ENCODE data around the gene DAPK1.

Gene DAPK1

DNA sequence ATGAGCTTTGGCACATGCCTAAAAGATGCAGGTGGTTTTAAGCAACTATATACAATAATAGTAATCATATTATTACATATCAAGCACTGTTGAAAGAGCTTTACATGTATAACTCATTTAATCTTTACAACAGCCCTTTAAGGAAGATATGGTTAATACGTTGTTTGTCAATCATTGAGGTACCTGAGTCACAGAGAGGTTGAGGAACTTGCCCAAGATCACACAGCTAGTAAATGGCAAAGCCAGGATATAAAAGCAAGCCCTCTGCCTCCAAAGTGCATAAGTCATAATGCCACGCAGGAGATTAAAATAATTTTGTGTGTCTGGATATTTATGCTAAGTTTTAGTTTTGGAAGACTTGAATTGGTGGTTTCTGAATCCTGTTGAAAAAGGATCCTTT lies 90.2 kb downstream of the DAPK1 start:
- TF ChIP-seq, protein P1, sequence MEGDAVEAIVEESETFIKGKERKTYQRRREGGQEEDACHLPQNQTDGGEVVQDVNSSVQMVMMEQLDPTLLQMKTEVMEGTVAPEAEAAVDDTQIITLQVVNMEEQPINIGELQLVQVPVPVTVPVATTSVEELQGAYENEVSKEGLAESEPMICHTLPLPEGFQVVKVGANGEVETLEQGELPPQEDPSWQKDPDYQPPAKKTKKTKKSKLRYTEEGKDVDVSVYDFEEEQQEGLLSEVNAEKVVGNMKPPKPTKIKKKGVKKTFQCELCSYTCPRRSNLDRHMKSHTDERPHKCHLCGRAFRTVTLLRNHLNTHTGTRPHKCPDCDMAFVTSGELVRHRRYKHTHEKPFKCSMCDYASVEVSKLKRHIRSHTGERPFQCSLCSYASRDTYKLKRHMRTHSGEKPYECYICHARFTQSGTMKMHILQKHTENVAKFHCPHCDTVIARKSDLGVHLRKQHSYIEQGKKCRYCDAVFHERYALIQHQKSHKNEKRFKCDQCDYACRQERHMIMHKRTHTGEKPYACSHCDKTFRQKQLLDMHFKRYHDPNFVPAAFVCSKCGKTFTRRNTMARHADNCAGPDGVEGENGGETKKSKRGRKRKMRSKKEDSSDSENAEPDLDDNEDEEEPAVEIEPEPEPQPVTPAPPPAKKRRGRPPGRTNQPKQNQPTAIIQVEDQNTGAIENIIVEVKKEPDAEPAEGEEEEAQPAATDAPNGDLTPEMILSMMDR (IDR thresholded peaks at IDR 0.05; ENCODE audit: low read depth, low read length, missing control alignments): no peak
- DNase-seq (ENCODE audit: low read depth): no peak
- in situ Hi-C loops (cut with HindIII; ENCODE audit: low sequenced_read_pairs): no loop called here
- H3K4me3 ChIP-seq (ENCODE audit: low read depth, low read length): no peak overlapping the region

DNA sequence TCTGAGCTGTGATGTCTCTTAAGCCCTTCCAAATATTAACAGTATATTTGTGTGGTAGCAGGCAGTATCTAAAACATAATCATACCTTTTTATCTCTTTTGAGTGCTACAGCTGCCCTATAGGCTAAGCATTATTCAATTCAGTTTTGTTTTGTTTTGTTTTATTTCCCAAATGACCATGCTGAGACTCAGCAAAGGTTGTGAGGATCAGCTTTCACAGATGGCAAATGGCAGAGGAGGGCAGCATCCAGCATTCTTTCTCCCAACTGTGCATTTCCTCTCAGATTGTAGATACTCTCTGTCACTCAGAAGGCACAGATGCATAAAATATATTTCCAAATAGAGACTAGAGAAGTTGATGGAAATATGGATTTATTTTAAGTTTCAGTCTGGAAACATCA lies 90.7 kb downstream of the DAPK1 start:
- in situ Hi-C loops (cut with HindIII; ENCODE audit: low sequenced_read_pairs): no loop called here
- DNase-seq (ENCODE audit: low read depth): no peak
- H3K4me3 ChIP-seq (ENCODE audit: low read depth, low read length): no peak overlapping the region
- TF ChIP-seq, protein P1 (IDR thresholded peaks at IDR 0.05; ENCODE audit: low read depth, low read length, missing control alignments): no peak

DNA sequence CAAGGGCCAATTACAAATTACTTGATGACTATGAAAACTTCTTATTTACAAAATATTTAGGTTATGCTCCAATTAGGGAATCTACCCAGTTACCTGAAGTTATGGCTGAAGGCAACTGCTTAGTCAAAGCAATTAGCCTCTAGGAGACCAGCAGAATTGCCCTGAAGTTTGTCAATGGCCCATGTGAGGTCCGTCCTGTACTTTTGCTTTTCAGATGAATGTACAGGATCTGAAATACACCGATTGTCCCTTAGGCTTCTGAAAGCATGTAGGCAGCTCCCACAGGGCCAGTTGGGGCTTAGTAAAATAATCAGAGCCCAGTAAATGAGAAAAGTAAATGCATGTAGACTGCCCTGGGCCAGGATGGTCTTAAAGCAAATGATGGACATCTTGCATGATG lies 93.3 kb downstream of the DAPK1 start:
- in situ Hi-C loops (cut with HindIII; ENCODE audit: low sequenced_read_pairs): no loop called here
- TF ChIP-seq, protein P1 (IDR thresholded peaks at IDR 0.05; ENCODE audit: low read depth, low read length, missing control alignments): no peak
- DNase-seq (ENCODE audit: low read depth): no peak
- H3K4me3 ChIP-seq (ENCODE audit: low read depth, low read length): no peak overlapping the region

DNA sequence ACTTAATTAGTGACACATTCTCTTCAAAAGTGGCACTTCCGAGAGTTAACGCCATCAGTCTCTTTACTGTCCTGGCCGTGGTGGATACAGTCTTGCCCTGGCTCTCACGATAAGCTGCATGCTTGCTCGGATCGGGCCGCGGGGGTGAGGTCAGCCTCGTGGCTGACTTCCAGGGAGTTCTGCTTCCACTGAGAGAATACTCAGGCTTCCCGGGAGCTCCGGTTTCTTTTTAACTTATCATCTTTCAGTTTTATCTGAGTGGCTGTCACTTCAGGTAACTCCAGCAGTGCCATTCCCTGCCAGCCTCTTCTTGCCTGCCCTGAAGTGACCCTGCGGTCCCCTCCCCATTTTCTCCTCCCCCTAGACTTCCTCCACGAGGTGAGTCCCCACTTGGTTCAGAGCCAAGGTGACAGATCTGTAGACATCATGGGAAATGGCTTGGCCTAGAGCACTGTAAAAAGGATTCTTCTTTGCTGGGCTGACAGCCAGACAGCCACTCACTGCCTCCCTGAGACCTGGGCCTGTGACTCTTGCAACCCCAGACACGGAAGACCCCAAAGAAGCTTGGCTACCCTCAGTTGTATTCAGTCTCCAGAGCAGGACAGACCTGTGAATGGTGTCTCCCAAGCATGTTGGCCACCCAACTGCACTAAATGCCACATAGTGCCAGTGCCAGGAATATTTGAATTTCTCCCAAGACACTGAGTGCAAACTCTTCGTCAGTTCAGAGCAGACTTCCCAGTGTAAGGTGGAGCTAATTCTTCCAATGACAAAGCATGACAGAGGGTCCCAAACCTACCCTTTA lies 95.1 kb downstream of the DAPK1 start:
- TF ChIP-seq, protein P1 (IDR thresholded peaks at IDR 0.05; ENCODE audit: low read depth, low read length, missing control alignments): no peak
- DNase-seq (ENCODE audit: low read depth): no peak
- in situ Hi-C loops (cut with HindIII; ENCODE audit: low sequenced_read_pairs): no loop called here
- H3K4me3 ChIP-seq (ENCODE audit: low read depth, low read length): no peak overlapping the region

DNA sequence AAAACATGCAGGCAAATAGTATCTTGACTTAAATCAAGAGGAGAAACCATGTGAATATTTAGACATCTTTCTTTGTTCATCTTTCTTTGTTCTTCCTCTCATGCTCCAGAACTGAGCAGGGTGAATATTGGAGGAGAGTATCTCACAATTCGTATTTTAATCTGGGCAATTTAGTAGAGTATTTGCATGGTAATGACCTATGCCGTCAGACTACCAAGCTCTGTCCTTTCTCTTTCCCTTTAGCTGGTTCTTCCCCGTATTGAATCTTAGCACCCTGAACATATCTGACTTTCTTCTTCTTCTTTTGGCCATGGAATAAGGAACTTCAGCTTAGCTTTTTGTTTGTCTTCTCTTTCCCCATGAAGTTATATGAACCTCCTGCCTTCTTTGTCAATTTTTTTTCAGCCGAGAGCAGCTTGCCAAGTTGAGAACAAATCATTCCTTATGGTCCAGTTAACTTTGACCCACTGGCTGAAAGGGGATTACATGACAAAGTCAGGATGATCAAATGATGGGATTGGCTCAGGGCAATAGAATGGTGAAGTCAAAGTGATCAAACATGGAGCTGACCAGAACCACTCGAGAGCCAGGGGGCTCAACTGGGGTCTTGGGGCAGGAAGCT lies 95.8 kb downstream of the DAPK1 start:
- no peak for DNase-seq (ENCODE audit: low read depth)
- H3K4me3 ChIP-seq (ENCODE audit: low read depth, low read length): no peak overlapping the region
- in situ Hi-C loops (cut with HindIII; ENCODE audit: low sequenced_read_pairs): no loop called here
- TF ChIP-seq, protein P1 (IDR thresholded peaks at IDR 0.05; ENCODE audit: low read depth, low read length, missing control alignments): no peak

DNA sequence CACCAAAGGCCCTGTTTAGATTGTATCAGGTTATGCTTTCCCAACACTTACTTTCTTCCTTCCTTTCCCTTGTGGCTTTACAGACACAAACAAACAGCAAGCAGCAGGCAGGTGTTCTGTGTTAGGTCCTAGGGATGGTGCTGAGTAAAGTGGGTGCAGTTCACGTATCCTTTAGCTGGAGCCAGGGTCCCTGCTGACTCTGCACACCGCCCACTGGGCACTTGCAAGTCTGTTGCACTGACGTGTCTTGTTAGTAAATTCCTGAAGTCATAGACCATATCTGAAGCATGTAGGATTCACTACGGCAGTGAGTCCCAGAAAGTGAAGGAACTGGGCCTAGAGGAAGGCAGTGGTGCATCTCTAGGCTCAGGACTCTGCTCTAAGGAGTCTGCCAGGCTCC lies 96.5 kb downstream of the DAPK1 start:
- in situ Hi-C loops (cut with HindIII; ENCODE audit: low sequenced_read_pairs): no loop called here
- no peak overlapping the region for H3K4me3 ChIP-seq (ENCODE audit: low read depth, low read length)
- no peak for DNase-seq (ENCODE audit: low read depth)
- TF ChIP-seq, protein P1 (IDR thresholded peaks at IDR 0.05; ENCODE audit: low read depth, low read length, missing control alignments): no peak
